Measurements from ENCODE around the gene SPDEF.

- TF ChIP-seq CTCF (optimal IDR thresholded peaks at IDR 0.05 in 1 of 3, IDR thresholded peaks at IDR 0.05 in 1 of 3, conservative IDR thresholded peaks at IDR 0.05 in 1 of 3; ENCODE audit: extremely low read depth in 1 of 3, insufficient read depth in 2 of 3, low read length in 3 of 3), result no peak
- no peak for TF ChIP-seq EZH2 (IDR thresholded peaks at IDR 0.05; ENCODE audit: low read length)
Measured at GRCh38 chr6:34562350-34562749, 6.2 kb upstream of the SPDEF start.
